ENCODE measurements around the gene GLRX2. TPM values are rescaled to one million over a fixed set of nuclear protein-coding genes. Genes with fewer than 3 reads are reported as not detected.

Gene GLRX2
- total RNA-seq, 2 experiments from 2014 or later = 11.0 to 24.0 TPM

DNA sequence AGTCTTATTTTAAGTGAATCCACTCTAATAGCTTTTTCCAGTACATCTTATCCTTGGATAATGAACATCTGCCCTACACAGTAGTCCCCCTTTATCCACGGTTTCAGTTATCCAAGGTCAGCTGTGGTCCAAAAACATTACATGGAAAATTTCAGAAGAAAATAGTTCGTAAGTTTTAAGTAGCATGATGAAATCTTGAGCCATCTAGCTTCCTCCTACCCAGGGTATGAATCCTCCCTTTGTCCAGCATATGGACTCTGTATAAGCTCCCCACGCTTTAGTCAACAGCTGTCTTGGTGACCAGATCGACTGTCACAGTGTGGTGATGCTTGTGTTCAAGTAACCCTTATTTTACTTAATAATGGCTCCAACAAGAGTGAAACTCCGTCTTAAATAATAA is 2.6 kb downstream of the GLRX2 start:
- no peak overlapping the region for H3K4me2 ChIP-seq (ENCODE audit: low read length)
- ChIA-PET CTCF (ENCODE audit: unreplicated experiment) (interaction anchor here (0.8 kb wide), 1 partner anchor 33 kb away, joined by 4 read pairs; no protein-coding TSS in a partner anchor), POLR2A (interaction anchor here (0.5 to 3.9 kb wide), 4 partner anchors 9 to 46 kb away, joined by 3 to 18 read pairs (median 6); no protein-coding TSS in a partner anchor)
- H4K20me1 ChIP-seq (ENCODE audit: insufficient read depth, low read length) = no peaks in the 10 kb centered on the region
- H3K79me2 ChIP-seq (ENCODE audit: insufficient read depth, low read depth, low read length) = no peaks in the 10 kb centered on the region
- H3K9me2 ChIP-seq (ENCODE audit: insufficient read depth, low read length) = no peaks in the 10 kb centered on the region
- no peaks in the 10 kb centered on the region for H3K9me3 ChIP-seq (ENCODE audit: low read length)
- TF ChIP-seq CTCF (conservative IDR thresholded peaks at IDR 0.05; ENCODE audit: low read length) (no peak), EZH2phosphoT487 (IDR thresholded peaks at IDR 0.05; ENCODE audit: borderline replicate concordance, low read depth, low read length) (no peak)
- intact Hi-C loops (cut with micrococcal nuclease; ENCODE audit: unreplicated experiment) = no loop called here
- BruUV-seq (replicated peaks) = no TSS peak
- H3K4me1 ChIP-seq (ENCODE audit: insufficient read depth, low read length, poor library complexity, severe bottlenecking) = peaks cover 15% of the 10 kb centered on the region
- H3K36me3 ChIP-seq (ENCODE audit: insufficient read depth, low read length) = peaks cover 29% of the 10 kb centered on the region
- H3K27ac ChIP-seq (ENCODE audit: low read depth, low read length, poor library complexity, severe bottlenecking) = no peak overlapping the region
- H3K4me3 ChIP-seq (ENCODE audit: low read depth, low read length, poor library complexity, severe bottlenecking) = no peak overlapping the region
- no peak overlapping the region for H2AFZ ChIP-seq (ENCODE audit: low read length)
- DNase-seq (ENCODE audit: low spot score) = no peak

DNA sequence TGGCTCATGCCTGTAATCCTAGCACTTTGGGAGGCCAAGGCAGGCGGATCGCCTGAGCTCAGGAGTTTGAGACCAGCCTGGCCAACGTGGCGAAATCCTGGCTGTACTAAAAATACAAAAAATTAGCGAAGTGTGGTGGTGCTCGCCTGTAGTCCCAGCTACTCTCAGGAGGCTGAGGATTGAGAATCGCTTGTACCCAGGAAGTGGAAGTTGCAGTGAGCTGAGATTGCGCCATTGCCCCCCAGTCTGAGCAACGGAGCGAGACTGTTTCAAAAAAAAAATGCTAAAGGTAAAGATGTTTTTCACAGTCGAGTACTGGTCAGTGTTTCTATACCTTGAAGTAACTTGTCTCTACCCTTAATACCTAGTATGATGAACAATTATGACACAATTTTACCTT is 11.1 kb downstream of the GLRX2 start:
- no peak overlapping the region for H2AFZ ChIP-seq (ENCODE audit: low read length)
- TF ChIP-seq CTCF (conservative IDR thresholded peaks at IDR 0.05; ENCODE audit: low read length) = no peak
- TF ChIP-seq EZH2phosphoT487 (IDR thresholded peaks at IDR 0.05; ENCODE audit: borderline replicate concordance, low read depth, low read length) = no peak
- ChIA-PET POLR2A (interaction anchor here (0.7 to 2.5 kb wide), 3 partner anchors 9 to 61 kb away, joined by 3 to 8 read pairs (median 4); partner anchors contain the start of gene GLRX2), CTCF (ENCODE audit: unreplicated experiment) (no interaction called here)
- H3K4me3 ChIP-seq (ENCODE audit: low read depth, low read length, poor library complexity, severe bottlenecking) = no peak overlapping the region
- H3K9me2 ChIP-seq (ENCODE audit: insufficient read depth, low read length) = no peaks in the 10 kb centered on the region
- H3K9me3 ChIP-seq (ENCODE audit: low read length) = no peaks in the 10 kb centered on the region
- no peaks in the 10 kb centered on the region for H4K20me1 ChIP-seq (ENCODE audit: insufficient read depth, low read length)
- H3K36me3 ChIP-seq (ENCODE audit: insufficient read depth, low read length) = peaks cover 62% of the 10 kb centered on the region
- no peaks in the 10 kb centered on the region for H3K4me1 ChIP-seq (ENCODE audit: insufficient read depth, low read length, poor library complexity, severe bottlenecking)
- no peak overlapping the region for H3K4me2 ChIP-seq (ENCODE audit: low read length)
- intact Hi-C loops (cut with micrococcal nuclease; ENCODE audit: unreplicated experiment) = no loop called here
- no peaks in the 10 kb centered on the region for H3K79me2 ChIP-seq (ENCODE audit: insufficient read depth, low read depth, low read length)
- DNase-seq (ENCODE audit: low spot score) = no peak
- BruUV-seq (replicated peaks) = no TSS peak
- no peak overlapping the region for H3K27ac ChIP-seq (ENCODE audit: low read depth, low read length, poor library complexity, severe bottlenecking)

DNA sequence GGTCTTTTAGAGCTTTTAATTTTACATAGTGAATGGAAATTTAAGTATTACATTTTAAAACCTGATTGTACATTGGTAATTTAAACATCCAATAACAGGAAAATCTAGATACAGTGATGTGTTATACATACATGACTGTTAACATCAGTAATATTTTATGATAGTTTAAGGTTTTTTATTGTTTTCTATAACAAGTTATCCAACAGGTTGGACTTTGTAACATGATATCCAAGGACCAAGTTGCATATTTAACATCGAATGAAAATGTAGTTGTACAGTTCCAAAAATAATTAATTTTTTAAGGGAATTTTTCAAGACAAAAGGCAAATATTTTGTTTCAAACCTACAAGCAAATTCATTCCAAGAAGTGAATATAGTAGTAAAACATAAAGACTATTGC is 14.3 kb downstream of the GLRX2 start:
- DNase-seq (ENCODE audit: low spot score) = no peak
- Histone ChIP-seq H3K4me2 (ENCODE audit: low read length) (no peak overlapping the region), H3K4me3 (ENCODE audit: low read depth, low read length, poor library complexity, severe bottlenecking) (no peak overlapping the region), H3K9me2 (ENCODE audit: insufficient read depth, low read length) (no peaks in the 10 kb centered on the region), H3K9me3 (ENCODE audit: low read length) (no peaks in the 10 kb centered on the region), H4K20me1 (ENCODE audit: insufficient read depth, low read length) (no peaks in the 10 kb centered on the region), H2AFZ (ENCODE audit: low read length) (no peak overlapping the region), H3K27ac (ENCODE audit: low read depth, low read length, poor library complexity, severe bottlenecking) (no peak overlapping the region), H3K4me1 (ENCODE audit: insufficient read depth, low read length, poor library complexity, severe bottlenecking) (no peaks in the 10 kb centered on the region), H3K79me2 (ENCODE audit: insufficient read depth, low read depth, low read length) (no peaks in the 10 kb centered on the region), H3K36me3 (ENCODE audit: insufficient read depth, low read length) (peaks cover 61% of the 10 kb centered on the region)
- no TSS peak for BruUV-seq (replicated peaks)
- intact Hi-C loops (cut with micrococcal nuclease; ENCODE audit: unreplicated experiment) = no loop called here
- TF ChIP-seq EZH2phosphoT487 (IDR thresholded peaks at IDR 0.05; ENCODE audit: borderline replicate concordance, low read depth, low read length) (no peak), CTCF (conservative IDR thresholded peaks at IDR 0.05; ENCODE audit: low read length) (no peak)
- POLR2A ChIA-PET = interaction anchor here (0.6 to 1.5 kb wide), 5 partner anchors 10 to 933 kb away, joined by 3 to 5 read pairs (median 4); no protein-coding TSS in a partner anchor
- CTCF ChIA-PET (ENCODE audit: unreplicated experiment) = no interaction called here

Measured in OCI-LY7 (cell line).